ENCODE data around the gene CAMP. TPM values are rescaled to one million over a fixed set of nuclear protein-coding genes. Genes with fewer than 3 reads are reported as not detected.

The CAMP gene
- total and polyA plus RNA-seq, 2 of the 13 experiments (the other 11 are each of a cell fraction or from before 2014, with no cell fraction given), result not detected

GRCh38 chr3:48233542-48233941, 10.2 kb downstream of the CAMP start:
- Histone ChIP-seq H4K20me1 (ENCODE audit: insufficient read depth, low read length) (no peaks in the 10 kb centered on the region), H3K4me3 (replicated peaks in 1 of 3; ENCODE audit: insufficient read depth in 1 of 3, low read depth in 2 of 3, low read length in 3 of 3) (no peak overlapping the region), H3K27ac (ENCODE audit: extremely low read length, insufficient read depth, low read length) (no peak overlapping the region), H2AFZ (ENCODE audit: low read length) (no peak overlapping the region), H3K27me3 (ENCODE audit: control insufficient read depth in 1 of 2, insufficient read depth in 2 of 2, low read length in 2 of 2) (no peaks in the 10 kb centered on the region), H3K4me2 (ENCODE audit: low read depth, low read length) (no peak overlapping the region), H3K36me3 (replicated peaks in 1 of 2; ENCODE audit: control insufficient read depth in 1 of 2, insufficient read depth in 2 of 2, low read length in 2 of 2) (no peaks in the 10 kb centered on the region), H3K9me3 (ENCODE audit: low read length) (no peaks in the 10 kb centered on the region), H3K79me2 (ENCODE audit: insufficient read depth, low read length) (no peaks in the 10 kb centered on the region), H3K9ac (ENCODE audit: insufficient read depth, low read depth, low read length) (no peak overlapping the region), H3K4me1 (ENCODE audit: insufficient read depth, low read length) (peaks cover 42% of the 10 kb centered on the region)
- DNase-seq (ENCODE audit: low spot score) (no peak), ATAC-seq (no peak), FAIRE-seq (no peak)
- TF ChIP-seq ZBTB38 (CRISPR knock-in tag; IDR thresholded peaks at IDR 0.05), result no peak
- TF ChIP-seq IRX3 (CRISPR knock-in tag; IDR thresholded peaks at IDR 0.05; ENCODE audit: borderline replicate concordance, low read depth), result no peak
- no peak for TF ChIP-seq E2F2 (CRISPR knock-in tag; IDR thresholded peaks at IDR 0.05; ENCODE audit: borderline replicate concordance)
- no TSS peak for BruUV-seq (replicated peaks)
- intact Hi-C loops (cut with micrococcal nuclease; ENCODE audit: unreplicated experiment) (loop anchor here (2.0 kb wide), 1 partner anchor 203 kb away; no protein-coding TSS in a partner anchor), in situ Hi-C loops (cut with HindIII; ENCODE audit: extremely low pct_ligation_motif_present, low pct_unique_long_range_greater_than_20kb) (loop anchor here (5.0 kb wide), 1 partner anchor 204 kb away; no protein-coding TSS in a partner anchor)
- ChIA-PET POLR2A (interaction anchor here (0.7 kb wide), 1 partner anchor 67 kb away, joined by 3 read pairs; no protein-coding TSS in a partner anchor), CTCF (ENCODE audit: low intra/inter-chr PET ratio, low total read pairs) (interaction anchor here (0.9 to 2.1 kb wide), 2 partner anchors 40 to 201 kb away, joined by 4 to 28 read pairs; no protein-coding TSS in a partner anchor)
- 35% methylated on average over 2 of the region's 2 CpGs for WGBS (ENCODE audit: low lambda C conversion rate)

GRCh38 chr3:48236531-48236930, 13.2 kb downstream of the CAMP start:
- Histone ChIP-seq H3K27ac (ENCODE audit: extremely low read length, insufficient read depth, low read length) (peak overlapping the region; percentile 45), H3K9ac (ENCODE audit: insufficient read depth, low read depth, low read length) (no peak overlapping the region), H3K79me2 (ENCODE audit: insufficient read depth, low read length) (no peaks in the 10 kb centered on the region), H3K36me3 (replicated peaks in 1 of 2; ENCODE audit: control insufficient read depth in 1 of 2, insufficient read depth in 2 of 2, low read length in 2 of 2) (no peaks in the 10 kb centered on the region), H2AFZ (ENCODE audit: low read length) (no peak overlapping the region), H3K9me3 (ENCODE audit: low read length) (no peaks in the 10 kb centered on the region), H3K27me3 (ENCODE audit: control insufficient read depth in 1 of 2, insufficient read depth in 2 of 2, low read length in 2 of 2) (no peaks in the 10 kb centered on the region), H4K20me1 (ENCODE audit: insufficient read depth, low read length) (no peaks in the 10 kb centered on the region), H3K4me3 (replicated peaks in 1 of 3; ENCODE audit: insufficient read depth in 1 of 3, low read depth in 2 of 3, low read length in 3 of 3) (peak overlapping the region in 1 of 3 experiments; percentile 5; a peak in 1 of 6 replicates), H3K4me1 (ENCODE audit: insufficient read depth, low read length) (peaks cover 52% of the 10 kb centered on the region), H3K4me2 (ENCODE audit: low read depth, low read length) (peak overlapping the region; percentile 54)
- no TSS peak for BruUV-seq (replicated peaks)
- DNase-seq (ENCODE audit: low spot score), result peak; percentile 54
- 36% methylated on average over 1 of the region's 1 CpG for WGBS (ENCODE audit: low lambda C conversion rate)
- ChIA-PET POLR2A (no interaction called here), CTCF (ENCODE audit: low intra/inter-chr PET ratio, low total read pairs) (interaction anchor here (1.7 kb wide), 1 partner anchor 199 kb away, joined by 5 read pairs; no protein-coding TSS in a partner anchor)
- FAIRE-seq, result no peak
- in situ Hi-C loops (cut with HindIII; ENCODE audit: extremely low pct_ligation_motif_present, low pct_unique_long_range_greater_than_20kb), result no loop called here
- ATAC-seq, result peak; percentile 13; the same call in 2 of the 3 replicates
- intact Hi-C loops (cut with micrococcal nuclease; ENCODE audit: unreplicated experiment), result no loop called here
- TF ChIP-seq SMC3 (IDR thresholded peaks at IDR 0.05; ENCODE audit: low read length), result no peak
- no peak for TF ChIP-seq ZNF709 (CRISPR knock-in tag; IDR thresholded peaks at IDR 0.05)
- TF ChIP-seq ZBTB25 (CRISPR knock-in tag; IDR thresholded peaks at IDR 0.05), result no peak
- TF ChIP-seq BORCS8-MEF2B (CRISPR knock-in tag; IDR thresholded peaks at IDR 0.05), result peak; percentile 44; the same call in 1 of the 2 replicates
- 0 out of 2 replicates have a peak, but pooled peaks have one; percentile 16 for TF ChIP-seq ISL2 (CRISPR knock-in tag; IDR thresholded peaks at IDR 0.05)
- TF ChIP-seq TERF1 (CRISPR knock-in tag; IDR thresholded peaks at IDR 0.05), result no peak
- TF ChIP-seq HBP1 (CRISPR knock-in tag; IDR thresholded peaks at IDR 0.05; ENCODE audit: low read depth), result no peak
- no peak for TF ChIP-seq DR1 (CRISPR knock-in tag; IDR thresholded peaks at IDR 0.05)
- 0 out of 2 replicates have a peak, but pooled peaks have one; percentile 36 for TF ChIP-seq MED1 (CRISPR knock-in tag; IDR thresholded peaks at IDR 0.05)

Measured in HepG2 (cell line).